Hematopoietic multipotent progenitor cell treated with erythropoietin and hydrocortisone succinate and interleukin-3 and kit ligand, for 8 days (in vitro differentiated cells): ENCODE data around the gene MFSD12.
"Not testable (repeated sequence)": the region's sequence is repeated elsewhere in the genome, so short reads cannot be mapped to it uniquely, and the experiment has no call there.

ENCODE experiments used
- DNase-seq: peaks from one replicate; pipeline ENCODE4 v3.0.0-alpha.2; 2015

Gene MFSD12

DNA sequence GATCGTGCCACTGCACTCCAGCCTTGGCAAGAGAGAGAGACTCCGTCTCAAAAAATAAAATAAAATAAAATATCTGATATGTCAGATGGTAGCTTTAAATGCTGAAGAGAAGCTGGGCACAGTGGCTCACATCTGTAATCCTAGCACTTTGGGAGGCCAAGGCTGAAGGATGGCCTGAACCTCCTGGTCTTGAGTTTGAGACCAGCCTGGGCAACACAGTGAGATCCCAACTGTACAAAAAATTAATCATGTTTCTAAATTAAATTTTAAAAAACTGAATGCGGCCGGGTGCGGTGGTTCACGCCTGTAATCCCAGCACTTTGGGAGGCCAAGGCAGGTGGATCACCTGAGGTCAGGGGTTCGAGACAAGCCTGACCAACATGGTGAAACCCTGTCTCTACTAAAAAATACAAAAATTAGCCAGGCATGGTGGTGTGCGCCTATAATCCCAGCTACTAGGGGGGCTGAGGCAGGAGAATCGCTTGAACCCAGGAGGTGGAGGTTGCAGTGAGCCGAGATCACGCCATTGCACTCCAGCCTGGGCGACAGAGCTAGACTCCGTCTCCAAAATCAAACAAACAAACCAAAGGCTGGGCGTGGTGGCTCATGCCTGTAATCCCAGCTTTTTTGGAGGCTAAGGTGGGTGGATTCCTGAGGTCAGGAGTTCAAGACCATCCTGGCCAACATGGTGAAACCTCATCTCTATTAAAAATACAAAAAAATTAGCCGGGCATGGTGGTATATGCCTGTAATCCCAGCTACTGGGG is 26.8 kb upstream of the MFSD12 start:
- DNase-seq: not testable (repeated sequence)

GRCh38 chr19:3581792-3582191 is 24.4 kb upstream of the MFSD12 start:
- not testable (repeated sequence) for DNase-seq

GRCh38 chr19:3580156-3580934 is 23.0 kb upstream of the MFSD12 start:
- DNase-seq: no peak

DNA sequence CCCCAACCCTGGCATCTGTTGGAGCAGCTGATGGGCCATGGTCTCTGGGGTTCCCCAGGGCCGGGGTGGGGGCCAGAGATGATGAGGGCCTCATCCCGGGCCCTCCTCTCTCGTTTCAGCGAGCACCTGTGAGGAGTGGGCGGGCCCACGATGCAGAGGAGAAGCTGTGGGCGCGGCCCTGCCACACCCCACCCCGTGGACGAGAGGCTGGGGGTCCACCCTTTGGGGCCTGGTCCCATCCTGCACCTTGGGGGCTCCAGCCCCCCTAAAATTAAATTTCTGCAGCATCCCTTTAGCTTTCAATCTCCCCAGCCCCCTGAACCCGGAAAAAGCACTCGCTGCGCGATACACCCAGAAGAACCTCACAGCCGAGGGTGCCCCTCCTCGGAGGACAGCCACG is 21.0 kb upstream of the MFSD12 start:
- DNase-seq: no peak

DNA sequence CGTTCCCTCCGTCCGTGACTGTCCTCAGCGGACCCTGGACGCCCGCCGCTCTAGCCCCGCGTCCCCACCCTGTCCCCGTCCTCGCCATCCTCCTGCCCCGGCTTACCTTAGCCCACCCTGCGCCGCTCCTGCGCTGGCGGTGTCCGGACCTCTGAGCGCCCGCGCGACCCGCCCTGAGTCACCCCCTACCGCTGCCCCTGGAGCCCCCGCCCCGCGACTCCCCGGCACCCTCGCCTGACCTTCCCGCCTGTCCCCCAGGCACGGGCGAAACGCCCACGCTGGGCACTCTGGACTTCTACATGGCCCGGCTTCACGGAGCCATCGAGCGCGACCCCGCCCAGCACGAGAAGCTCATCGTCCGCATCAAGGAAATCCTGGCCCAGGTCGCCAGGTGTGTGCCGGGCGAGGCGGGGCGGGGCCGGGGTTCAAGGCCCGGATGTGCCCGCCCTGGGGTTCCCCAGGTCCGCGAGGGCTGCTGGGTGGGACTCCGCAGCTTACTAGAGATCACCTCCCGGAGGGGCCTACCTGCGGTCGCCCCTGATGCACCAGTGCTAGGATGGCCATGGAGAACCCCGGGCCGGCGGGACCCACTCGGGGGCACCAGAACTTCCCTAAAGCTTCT is 20.4 kb upstream of the MFSD12 start:
- no peak for DNase-seq

DNA sequence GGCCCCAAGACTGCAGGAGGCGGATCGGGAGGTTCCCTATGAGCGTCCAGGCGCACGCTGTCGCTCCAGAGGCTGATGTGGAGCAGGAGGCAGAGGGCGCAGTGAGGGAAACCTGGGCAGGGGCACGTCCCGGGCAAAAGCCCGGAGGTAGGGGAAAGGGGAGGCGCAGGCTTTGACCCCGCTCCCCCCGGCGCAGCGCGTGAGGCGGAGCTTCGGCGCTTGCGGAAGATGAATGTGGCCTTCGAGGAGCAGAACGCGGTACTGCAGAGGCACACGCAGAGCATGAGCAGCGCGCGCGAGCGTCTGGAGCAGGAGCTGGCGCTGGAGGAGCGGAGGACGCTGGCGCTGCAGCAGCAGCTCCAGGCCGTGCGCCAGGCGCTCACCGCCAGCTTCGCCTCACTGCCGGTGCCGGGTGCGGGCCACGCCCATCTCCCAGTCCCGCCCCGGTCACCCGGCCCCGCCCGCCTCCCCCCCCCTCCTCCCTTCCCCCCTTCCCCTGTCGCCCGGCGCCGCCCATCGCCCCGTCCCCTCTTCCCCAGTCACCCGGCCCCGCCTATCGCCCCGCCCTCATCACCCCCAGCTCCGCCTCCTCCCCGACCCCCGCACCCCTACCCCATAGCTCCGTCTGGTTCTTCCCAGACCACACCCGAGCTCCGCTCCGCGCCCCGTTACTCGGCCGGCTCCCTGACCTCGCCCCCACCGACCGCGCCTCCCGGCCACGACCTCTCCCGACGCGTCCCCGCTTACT is 19.5 kb upstream of the MFSD12 start:
- DNase-seq: peak; percentile 55

GRCh38 chr19:3575949-3576673 is 18.7 kb upstream of the MFSD12 start:
- DNase-seq: no peak

GRCh38 chr19:3575260-3575741 is 17.9 kb upstream of the MFSD12 start:
- DNase-seq: peak; percentile 48

DNA sequence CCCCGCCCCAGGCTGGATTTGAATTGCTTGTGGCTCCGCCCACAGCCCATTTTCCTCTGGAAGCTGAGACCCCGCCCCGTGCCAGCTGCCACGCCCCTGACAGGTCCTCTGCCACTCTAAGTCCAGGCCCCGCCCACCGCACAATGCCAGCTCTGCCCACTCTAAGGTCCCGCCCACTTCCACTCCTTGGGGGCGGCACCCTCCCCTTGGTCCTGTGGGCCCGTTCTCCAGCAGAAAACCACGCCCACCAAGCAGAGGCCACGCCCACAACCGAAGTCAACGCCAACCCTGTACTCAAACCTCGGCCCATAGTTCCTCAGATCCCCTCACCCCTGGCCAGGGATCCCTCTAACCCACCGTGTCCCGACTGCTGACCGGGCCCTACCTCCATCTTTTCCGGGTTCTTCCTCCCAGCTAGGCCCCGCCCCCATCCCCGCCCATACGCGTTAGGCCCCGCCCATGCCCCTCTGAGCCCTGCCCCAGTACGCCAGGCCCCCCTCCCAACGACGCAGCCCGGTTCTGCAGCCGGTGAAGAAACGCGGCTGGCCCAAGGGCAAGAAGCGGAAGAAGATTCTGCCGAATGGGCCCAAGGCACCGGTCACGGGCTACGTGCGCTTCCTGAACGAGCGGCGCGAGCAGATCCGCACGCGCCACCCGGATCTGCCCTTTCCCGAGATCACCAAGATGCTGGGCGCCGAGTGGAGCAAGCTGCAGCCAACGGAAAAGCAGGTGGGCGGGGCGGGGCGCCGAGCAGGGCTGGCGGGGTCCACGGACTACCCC is 16.7 kb upstream of the MFSD12 start:
- DNase-seq: peak; percentile 97

DNA sequence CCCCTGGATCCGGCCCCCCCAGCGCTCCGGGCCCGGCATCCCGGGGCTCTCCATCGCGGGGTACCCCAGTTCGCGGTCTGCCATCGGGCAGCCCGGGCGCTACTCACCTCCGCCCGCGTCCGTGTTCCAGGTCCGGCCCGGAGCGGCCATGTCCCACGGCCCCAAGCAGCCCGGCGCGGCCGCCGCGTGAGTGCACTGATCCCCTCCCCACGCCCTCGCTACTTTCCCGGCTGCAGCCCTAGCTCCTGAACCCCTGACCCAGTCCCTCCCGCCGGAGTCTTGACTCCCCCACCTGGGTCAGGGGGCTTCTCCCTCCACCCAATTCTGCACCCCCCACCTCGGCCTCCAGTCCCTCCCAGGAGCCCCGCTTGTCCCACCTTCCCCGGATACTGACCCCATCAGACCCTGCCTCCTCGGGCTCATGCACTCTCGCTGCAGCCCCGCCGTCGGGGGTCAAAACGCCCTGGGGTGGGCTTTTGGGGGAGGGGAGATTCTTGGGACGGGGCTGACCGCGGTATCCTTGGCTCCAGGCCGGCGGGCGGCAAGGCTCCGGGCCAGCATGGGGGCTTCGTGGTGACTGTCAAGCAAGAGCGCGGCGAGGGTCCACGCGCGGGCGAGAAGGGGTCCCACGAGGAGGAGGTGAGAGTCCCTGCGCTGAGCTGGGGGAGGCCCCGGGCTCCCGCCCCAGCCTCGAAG is 15.9 kb upstream of the MFSD12 start:
- no peak for DNase-seq

DNA sequence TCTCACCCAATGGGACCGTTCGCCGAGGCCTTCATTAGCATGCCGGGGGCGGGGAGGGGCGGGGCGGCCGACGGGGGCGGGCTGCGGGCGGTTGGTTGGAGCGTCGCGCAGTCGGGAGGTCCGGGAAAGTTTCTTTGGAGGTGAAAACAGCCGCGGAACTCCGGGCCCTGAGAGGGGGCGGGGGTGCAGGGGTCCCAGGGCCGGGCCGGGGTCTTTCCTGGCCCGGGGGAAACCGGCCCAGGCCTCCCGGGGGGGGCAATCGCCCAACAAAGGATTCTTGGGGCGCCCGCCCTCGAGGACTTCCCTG is 15.4 kb upstream of the MFSD12 start, which contains the start of gene HMG20B:
HMG20B (plus strand) TSS at position 90 of the 307 bp plus-strand sequence. CDS start 366 bp downstream, outside the sequence.
- DNase-seq: no peak

- peak; percentile 99 for DNase-seq
Observed at GRCh38 chr19:3572132-3572854, 14.9 kb upstream of the MFSD12 start.

- no peak for DNase-seq
Observed at GRCh38 chr19:3570606-3571011, 13.2 kb upstream of the MFSD12 start.

- DNase-seq: not testable (repeated sequence)
Observed at GRCh38 chr19:3570042-3570441, 12.7 kb upstream of the MFSD12 start.

- no peak for DNase-seq
Observed at GRCh38 chr19:3565139-3565538, 7.8 kb upstream of the MFSD12 start.

- no peak for DNase-seq
Observed at GRCh38 chr19:3563709-3564524, 6.5 kb upstream of the MFSD12 start.

DNA sequence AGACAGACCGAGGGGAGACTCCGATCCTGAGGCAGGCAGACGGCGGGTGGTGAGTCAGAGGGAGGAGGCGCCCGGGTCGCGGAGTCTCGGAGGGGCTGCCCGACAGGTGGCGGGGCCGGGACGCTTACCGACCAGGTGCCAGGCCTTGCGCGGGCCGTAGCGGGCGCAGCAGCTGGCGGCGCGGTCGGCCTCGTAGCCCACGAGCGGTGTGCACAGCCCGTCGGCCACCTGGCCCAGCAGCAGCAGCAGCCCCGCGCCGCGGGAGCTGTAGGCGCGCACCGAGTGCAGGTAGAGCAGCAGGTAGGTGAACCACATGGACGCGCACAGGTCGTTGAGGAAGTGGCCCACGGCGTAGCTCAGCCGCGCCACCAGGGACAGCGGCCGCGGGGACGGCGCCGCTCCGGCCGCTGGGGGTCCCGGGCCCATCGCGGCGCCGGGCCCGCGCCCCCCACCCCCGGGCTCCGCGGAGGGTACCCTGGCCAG is 367 bp downstream of the MFSD12 start:
- no peak for DNase-seq

GRCh38 chr19:3556423-3556977 is 886 bp downstream of the MFSD12 start:
- DNase-seq: no peak
